ENCODE data around the gene LARP4.

Gene LARP4

GRCh38 chr12:50529345-50529744 lies 128.7 kb downstream of the LARP4 start:
- H3K9me2 ChIP-seq (replicated peaks; ENCODE audit: control insufficient read depth, low read length) = no peaks in the 10 kb centered on the region
- H3K27ac ChIP-seq (ENCODE audit: low read depth, low read length) = no peak overlapping the region
- no peaks in the 10 kb centered on the region for H3K9me3 ChIP-seq (ENCODE audit: control insufficient read depth, insufficient read depth, low read length)
- no peak overlapping the region for H3K4me3 ChIP-seq (ENCODE audit: low read length)
- peaks cover 16% of the 10 kb centered on the region for H3K4me1 ChIP-seq (ENCODE audit: control insufficient read depth, low read length)
- no peaks in the 10 kb centered on the region for H3F3A ChIP-seq (ENCODE audit: control insufficient read depth, insufficient read depth)
- no peaks in the 10 kb centered on the region for H3K36me3 ChIP-seq (ENCODE audit: control insufficient read depth, low read length)
- peaks cover 5% of the 10 kb centered on the region; the same call in 1 of the 2 replicates for H3K79me2 ChIP-seq (ENCODE audit: control insufficient read depth, low read length)
- H3K4me2 ChIP-seq (ENCODE audit: low read length) = no peak overlapping the region
- TF ChIP-seq EZH2phosphoT487 (IDR thresholded peaks at IDR 0.05; ENCODE audit: borderline replicate concordance, low read length) = no peak
- TF ChIP-seq CTCF (IDR thresholded peaks at IDR 0.05; ENCODE audit: low read depth, low read length, poor library complexity, severe bottlenecking) = no peak
- H3K27me3 ChIP-seq (ENCODE audit: control insufficient read depth, low read length) = no peaks in the 10 kb centered on the region
- no peaks in the 10 kb centered on the region for H4K20me1 ChIP-seq (ENCODE audit: control insufficient read depth, insufficient read depth, low read depth, low read length)

Data from DOHH2 (cell line).